K562 (cell line): ENCODE results near the gene ZNF260. TPM values are rescaled to one million over a fixed set of nuclear protein-coding genes. Genes with fewer than 3 reads are reported as not detected.

ENCODE experiments used
- CREB1 ChIP-seq, 2 experiments: sonication (generic) in 1 of 2; formaldehyde crosslinking in 1 of 2; IDR thresholded peaks; 2 replicates each; pipeline versions ENCODE4 v1.6.1 to v1.8.0; 2012 to 2022; ENCODE audit warnings: inconsistent platforms in 1 of 2, mild to moderate bottlenecking in 1 of 2, missing genetic modification reagents in 1 of 2, moderate library complexity in 1 of 2
- CREM ChIP-seq: IDR thresholded peaks from 2 replicates; pipeline ENCODE4 v1.6.1; 2014; ENCODE audit warnings: antibody characterized with exemption, low read depth
- L3MBTL2 ChIP-seq: fragments of 450-650 bp; IDR thresholded peaks from 2 replicates; pipeline ENCODE4 v1.6.1; 2016; ENCODE audit warnings: mild to moderate bottlenecking, moderate library complexity
- RBBP5 ChIP-seq: fragments of 200-600 bp; sonication (generic); IDR thresholded peaks from 2 replicates; pipeline ENCODE4 v1.6.1; 2012; ENCODE audit warnings: borderline replicate concordance, mild to moderate bottlenecking, low read length, control low read depth, inconsistent platforms; ENCODE audit not compliant: insufficient read depth, poor library complexity, severe bottlenecking
- SIX5 ChIP-seq, 2 experiments: IDR thresholded peaks; 2 replicates each; pipeline ENCODE4 v1.6.1; 2011; ENCODE audit warnings: low read length in 2 of 2, borderline replicate concordance in 1 of 2, low read depth in 1 of 2, mild to moderate bottlenecking in 1 of 2, moderate library complexity in 1 of 2; ENCODE audit not compliant: insufficient read depth in 1 of 2
- TAF1 ChIP-seq: IDR thresholded peaks from 2 replicates; pipeline ENCODE4 v1.6.1; 2011; ENCODE audit warnings: mild to moderate bottlenecking, low read length, moderate library complexity; ENCODE audit not compliant: insufficient read depth, control insufficient read depth, severe bottlenecking; ENCODE audit errors: extremely low read depth
- TAF7 ChIP-seq: fragments of 450-650 bp; IDR thresholded peaks from 2 replicates; pipeline ENCODE4 v1.6.1; 2016; ENCODE audit warnings: missing genetic modification characterization, missing compliant biosample characterization
- ZNF175 ChIP-seq: fragments of 200-800 bp; sonication (Bioruptor generic); IDR thresholded peaks from 2 replicates; pipeline ENCODE4 v1.6.1; 2016; ENCODE audit warnings: low read depth, mild to moderate bottlenecking, missing genetic modification characterization, missing compliant biosample characterization
- ZZZ3 ChIP-seq: fragments of 450-650 bp; IDR thresholded peaks from 2 replicates; pipeline ENCODE4 v1.6.1; 2016; ENCODE audit warnings: antibody characterized with exemption, mild to moderate bottlenecking, moderate library complexity
- polyA plus RNA-seq, 8 experiments: library from polyadenylated mRNA; depleted of rRNA in 4 of 8; stranded (reverse) in 5 of 8; unstranded in 3 of 8; fragments of >200 nt; fragmentation: Nextera tagmentation in 2 of 8; fragmentation: Illumina TruSeq in 1 of 8; extraction: Ambion mirVana in 2 of 8; extraction: Trizol in 1 of 8; gene quantifications; 2 replicates each; pipeline versions ENCODE4 v1.2.1 to v1.2.3, GENCODE V29; 2011 to 2014; ENCODE audit warnings: inconsistent platforms in 1 of 8, missing spikeins in 1 of 8
- total RNA-seq, 7 experiments: library from RNA; depleted of rRNA in 6 of 7; stranded (reverse); fragments of >200 nt in 6 of 7; fragmentation: Illumina TruSeq in 2 of 7; extraction: Trizol in 2 of 7; gene quantifications; 2 replicates each; pipeline versions ENCODE4 v1.2.1 to v1.2.3, GENCODE V29; 2011 to 2021; ENCODE audit warnings: low replicate concordance in 1 of 7
- TF ChIP-seq, protein P1 (sequence below): IDR thresholded peaks from 2 replicates; pipeline ENCODE4 v1.6.1; 2011; ENCODE audit not compliant: insufficient read length; ENCODE audit errors: extremely low read depth
- TF ChIP-seq, protein P2 (sequence below), 2 experiments: fragments of 450-650 bp; IDR thresholded peaks; 2 replicates each; pipeline ENCODE4 v1.6.1; 2018; ENCODE audit warnings: mild to moderate bottlenecking in 2 of 2, low read depth in 1 of 2; ENCODE audit not compliant: partially characterized antibody in 2 of 2
- TF ChIP-seq, protein P3 (sequence below), 2 experiments: fragments of 150-350 bp in 1 of 2; IDR thresholded peaks; 2 replicates each; pipeline ENCODE4 v1.6.1; 2012 to 2016; ENCODE audit warnings: low read depth in 2 of 2, low read length in 2 of 2, mild to moderate bottlenecking in 1 of 2, moderate library complexity in 1 of 2
- TF ChIP-seq, protein P4 (sequence below): sonication (generic); formaldehyde crosslinking; IDR thresholded peaks from 2 replicates; pipeline ENCODE4 v1.8.0; 2022; ENCODE audit warnings: mild to moderate bottlenecking, missing genetic modification reagents, borderline replicate concordance

ZNF260 gene
- total and polyA plus RNA-seq, 9 of the 15 experiments (the other 6 are each of a cell fraction or from before 2014, with no cell fraction given), result 2.6 to 16.6 (median 5.8) TPM

DNA sequence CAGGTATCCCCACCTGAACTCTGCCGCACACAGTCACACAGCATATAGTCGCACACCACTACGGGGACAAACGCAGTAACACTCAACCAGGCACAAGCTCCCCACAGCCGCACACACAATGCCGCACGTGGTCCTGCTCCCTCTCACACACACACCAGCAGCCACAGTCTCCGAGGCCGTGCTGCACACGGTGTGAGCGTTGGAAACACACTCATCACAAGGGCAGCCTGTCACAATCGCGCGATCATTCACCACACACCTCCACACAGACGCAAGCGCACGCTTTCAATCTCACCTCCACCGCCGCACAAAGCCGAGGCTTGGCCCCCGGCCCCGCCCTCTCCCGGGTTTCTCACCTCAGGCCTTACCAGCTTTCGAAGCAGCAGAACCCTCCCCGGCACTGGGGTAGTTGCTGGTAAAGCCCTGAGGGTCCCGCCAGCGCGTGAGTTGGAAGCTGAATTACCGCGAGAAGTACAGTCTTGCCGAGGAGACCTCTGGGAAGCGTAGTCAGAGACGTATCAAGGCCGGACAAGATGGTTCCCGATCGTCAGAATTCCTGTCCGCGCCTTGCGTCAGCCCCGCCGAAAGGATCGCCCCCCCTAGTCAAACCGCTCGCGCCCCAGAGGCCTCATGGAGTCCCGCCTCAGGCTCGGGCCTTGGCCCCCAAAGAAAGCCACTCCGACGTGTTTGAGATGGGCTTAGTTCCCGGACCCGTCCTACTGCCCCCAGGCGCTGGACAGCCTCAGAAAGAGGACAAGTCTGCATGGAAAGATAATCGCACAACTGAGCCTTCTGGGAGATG, 38.8 kb downstream of the ZNF260 start, which contains the start of gene ZNF566 (continued):
- TF ChIP-seq TAF7 (tag) (peak; percentile 74), ZNF175 (CRISPR knock-in tag) (no peak), TAF1 (peak; percentile 49), ZZZ3 (no peak), CREB1 (IDR thresholded peaks at IDR 0.05) (no peak; the same call in 1 of the 2 replicates), CREB1 (CRISPR knock-in tag; IDR thresholded peaks at IDR 0.05) (no peak; the same call in 1 of the 2 replicates), CREM (peak; percentile 50), SIX5 (IDR thresholded peaks at IDR 0.05; ENCODE audit: borderline replicate concordance in 1 of 2, insufficient read depth in 1 of 2, low read depth in 1 of 2, low read length in 2 of 2) (peak; percentile 53 to 54; a peak in 2 of 4 replicates), RBBP5 (peak; percentile 85), L3MBTL2 (peak; percentile 96)
- TF ChIP-seq, protein P1, sequence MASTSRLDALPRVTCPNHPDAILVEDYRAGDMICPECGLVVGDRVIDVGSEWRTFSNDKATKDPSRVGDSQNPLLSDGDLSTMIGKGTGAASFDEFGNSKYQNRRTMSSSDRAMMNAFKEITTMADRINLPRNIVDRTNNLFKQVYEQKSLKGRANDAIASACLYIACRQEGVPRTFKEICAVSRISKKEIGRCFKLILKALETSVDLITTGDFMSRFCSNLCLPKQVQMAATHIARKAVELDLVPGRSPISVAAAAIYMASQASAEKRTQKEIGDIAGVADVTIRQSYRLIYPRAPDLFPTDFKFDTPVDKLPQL, result peak; percentile 31
- TF ChIP-seq, protein P2, sequence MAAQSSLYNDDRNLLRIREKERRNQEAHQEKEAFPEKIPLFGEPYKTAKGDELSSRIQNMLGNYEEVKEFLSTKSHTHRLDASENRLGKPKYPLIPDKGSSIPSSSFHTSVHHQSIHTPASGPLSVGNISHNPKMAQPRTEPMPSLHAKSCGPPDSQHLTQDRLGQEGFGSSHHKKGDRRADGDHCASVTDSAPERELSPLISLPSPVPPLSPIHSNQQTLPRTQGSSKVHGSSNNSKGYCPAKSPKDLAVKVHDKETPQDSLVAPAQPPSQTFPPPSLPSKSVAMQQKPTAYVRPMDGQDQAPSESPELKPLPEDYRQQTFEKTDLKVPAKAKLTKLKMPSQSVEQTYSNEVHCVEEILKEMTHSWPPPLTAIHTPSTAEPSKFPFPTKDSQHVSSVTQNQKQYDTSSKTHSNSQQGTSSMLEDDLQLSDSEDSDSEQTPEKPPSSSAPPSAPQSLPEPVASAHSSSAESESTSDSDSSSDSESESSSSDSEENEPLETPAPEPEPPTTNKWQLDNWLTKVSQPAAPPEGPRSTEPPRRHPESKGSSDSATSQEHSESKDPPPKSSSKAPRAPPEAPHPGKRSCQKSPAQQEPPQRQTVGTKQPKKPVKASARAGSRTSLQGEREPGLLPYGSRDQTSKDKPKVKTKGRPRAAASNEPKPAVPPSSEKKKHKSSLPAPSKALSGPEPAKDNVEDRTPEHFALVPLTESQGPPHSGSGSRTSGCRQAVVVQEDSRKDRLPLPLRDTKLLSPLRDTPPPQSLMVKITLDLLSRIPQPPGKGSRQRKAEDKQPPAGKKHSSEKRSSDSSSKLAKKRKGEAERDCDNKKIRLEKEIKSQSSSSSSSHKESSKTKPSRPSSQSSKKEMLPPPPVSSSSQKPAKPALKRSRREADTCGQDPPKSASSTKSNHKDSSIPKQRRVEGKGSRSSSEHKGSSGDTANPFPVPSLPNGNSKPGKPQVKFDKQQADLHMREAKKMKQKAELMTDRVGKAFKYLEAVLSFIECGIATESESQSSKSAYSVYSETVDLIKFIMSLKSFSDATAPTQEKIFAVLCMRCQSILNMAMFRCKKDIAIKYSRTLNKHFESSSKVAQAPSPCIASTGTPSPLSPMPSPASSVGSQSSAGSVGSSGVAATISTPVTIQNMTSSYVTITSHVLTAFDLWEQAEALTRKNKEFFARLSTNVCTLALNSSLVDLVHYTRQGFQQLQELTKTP (IDR thresholded peaks at IDR 0.05; ENCODE audit: low read depth in 1 of 2, partially characterized antibody in 2 of 2), result peak in 1 of 2 experiments; percentile 94
- TF ChIP-seq, protein P3, sequence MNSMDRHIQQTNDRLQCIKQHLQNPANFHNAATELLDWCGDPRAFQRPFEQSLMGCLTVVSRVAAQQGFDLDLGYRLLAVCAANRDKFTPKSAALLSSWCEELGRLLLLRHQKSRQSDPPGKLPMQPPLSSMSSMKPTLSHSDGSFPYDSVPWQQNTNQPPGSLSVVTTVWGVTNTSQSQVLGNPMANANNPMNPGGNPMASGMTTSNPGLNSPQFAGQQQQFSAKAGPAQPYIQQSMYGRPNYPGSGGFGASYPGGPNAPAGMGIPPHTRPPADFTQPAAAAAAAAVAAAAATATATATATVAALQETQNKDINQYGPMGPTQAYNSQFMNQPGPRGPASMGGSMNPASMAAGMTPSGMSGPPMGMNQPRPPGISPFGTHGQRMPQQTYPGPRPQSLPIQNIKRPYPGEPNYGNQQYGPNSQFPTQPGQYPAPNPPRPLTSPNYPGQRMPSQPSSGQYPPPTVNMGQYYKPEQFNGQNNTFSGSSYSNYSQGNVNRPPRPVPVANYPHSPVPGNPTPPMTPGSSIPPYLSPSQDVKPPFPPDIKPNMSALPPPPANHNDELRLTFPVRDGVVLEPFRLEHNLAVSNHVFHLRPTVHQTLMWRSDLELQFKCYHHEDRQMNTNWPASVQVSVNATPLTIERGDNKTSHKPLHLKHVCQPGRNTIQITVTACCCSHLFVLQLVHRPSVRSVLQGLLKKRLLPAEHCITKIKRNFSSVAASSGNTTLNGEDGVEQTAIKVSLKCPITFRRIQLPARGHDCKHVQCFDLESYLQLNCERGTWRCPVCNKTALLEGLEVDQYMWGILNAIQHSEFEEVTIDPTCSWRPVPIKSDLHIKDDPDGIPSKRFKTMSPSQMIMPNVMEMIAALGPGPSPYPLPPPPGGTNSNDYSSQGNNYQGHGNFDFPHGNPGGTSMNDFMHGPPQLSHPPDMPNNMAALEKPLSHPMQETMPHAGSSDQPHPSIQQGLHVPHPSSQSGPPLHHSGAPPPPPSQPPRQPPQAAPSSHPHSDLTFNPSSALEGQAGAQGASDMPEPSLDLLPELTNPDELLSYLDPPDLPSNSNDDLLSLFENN (IDR thresholded peaks at IDR 0.05; ENCODE audit: low read depth in 2 of 2, low read length in 2 of 2), result peak in 1 of 2 experiments; percentile 27; a peak in 1 of 4 replicates
- TF ChIP-seq, protein P4, sequence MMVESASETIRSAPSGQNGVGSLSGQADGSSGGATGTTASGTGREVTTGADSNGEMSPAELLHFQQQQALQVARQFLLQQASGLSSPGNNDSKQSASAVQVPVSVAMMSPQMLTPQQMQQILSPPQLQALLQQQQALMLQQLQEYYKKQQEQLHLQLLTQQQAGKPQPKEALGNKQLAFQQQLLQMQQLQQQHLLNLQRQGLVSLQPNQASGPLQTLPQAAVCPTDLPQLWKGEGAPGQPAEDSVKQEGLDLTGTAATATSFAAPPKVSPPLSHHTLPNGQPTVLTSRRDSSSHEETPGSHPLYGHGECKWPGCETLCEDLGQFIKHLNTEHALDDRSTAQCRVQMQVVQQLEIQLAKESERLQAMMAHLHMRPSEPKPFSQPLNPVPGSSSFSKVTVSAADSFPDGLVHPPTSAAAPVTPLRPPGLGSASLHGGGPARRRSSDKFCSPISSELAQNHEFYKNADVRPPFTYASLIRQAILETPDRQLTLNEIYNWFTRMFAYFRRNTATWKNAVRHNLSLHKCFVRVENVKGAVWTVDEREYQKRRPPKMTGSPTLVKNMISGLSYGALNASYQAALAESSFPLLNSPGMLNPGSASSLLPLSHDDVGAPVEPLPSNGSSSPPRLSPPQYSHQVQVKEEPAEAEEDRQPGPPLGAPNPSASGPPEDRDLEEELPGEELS, result no peak
